WTC11 (cell line): ENCODE data around the gene RFPL1. TPM values are rescaled to one million over a fixed set of nuclear protein-coding genes. Genes with fewer than 3 reads are reported as not detected.

Experiments
- ATAC-seq: fragments of 200-7000 bp; cut with Tn5 transposase; 2 replicates; pipeline ENCODE4 v1.10.0; 2021; ENCODE audit warnings: mild to moderate bottlenecking, moderate library complexity
- CTCF ChIA-PET: fragments of 300-600 bp; sonication (Branson Sonifier 250); formaldehyde crosslinking; loops from one replicate; lab custom pipeline; 2021; ENCODE audit warnings: antibody characterized with exemption; lab: Charles Lee
- POLR2A ChIA-PET: fragments of 350-600 bp; sonication (Branson Sonifier 250); formaldehyde crosslinking; loops from one replicate; lab custom pipeline; 2021; ENCODE audit warnings: antibody characterized with exemption; lab: Charles Lee
- DNase-seq: peaks from one replicate; pipeline ENCODE4 v3.0.0; 2021; ENCODE audit warnings: low spot score
- H3K27ac Mint-ChIP-seq: 2 replicates; pipeline ENCODE4 v1.8.0; 2021; ENCODE audit warnings: mixed read lengths
- H3K27me3 Mint-ChIP-seq: 2 replicates; pipeline ENCODE4 v1.8.0; 2021; ENCODE audit warnings: low read depth, mild to moderate bottlenecking, moderate library complexity, mixed read lengths
- H3K36me3 Mint-ChIP-seq: 2 replicates; pipeline ENCODE4 v1.8.0; 2021; ENCODE audit warnings: mixed read lengths
- H3K4me1 Mint-ChIP-seq: 2 replicates; pipeline ENCODE4 v1.8.0; 2022; ENCODE audit warnings: mixed read lengths
- H3K4me3 Mint-ChIP-seq: 2 replicates; pipeline ENCODE4 v1.8.0; 2021; ENCODE audit warnings: mild to moderate bottlenecking, moderate library complexity, mixed read lengths
- H3K9me3 Mint-ChIP-seq: 2 replicates; pipeline ENCODE4 v1.8.0; 2021; ENCODE audit warnings: mixed read lengths
- ESRRA ChIP-seq: sonication (generic); formaldehyde crosslinking; IDR thresholded peaks from 2 replicates; pipeline ENCODE4 v1.8.1; 2022; ENCODE audit warnings: mild to moderate bottlenecking, missing genetic modification reagents, borderline replicate concordance
- FOXJ3 ChIP-seq: sonication (generic); formaldehyde crosslinking; IDR thresholded peaks from 2 replicates; pipeline ENCODE4 v1.9.0; 2021; ENCODE audit warnings: missing genetic modification reagents, mild to moderate bottlenecking, borderline replicate concordance
- FOXK1 ChIP-seq: sonication (generic); formaldehyde crosslinking; IDR thresholded peaks from 2 replicates; pipeline ENCODE4 v1.8.0; 2022; ENCODE audit warnings: mild to moderate bottlenecking, moderate library complexity, missing genetic modification reagents
- HMGXB4 ChIP-seq: sonication (generic); formaldehyde crosslinking; IDR thresholded peaks from 2 replicates; pipeline ENCODE4 v1.8.1; 2023; ENCODE audit warnings: mild to moderate bottlenecking, moderate library complexity, missing genetic modification reagents
- JUN ChIP-seq: sonication (generic); formaldehyde crosslinking; IDR thresholded peaks from 2 replicates; pipeline ENCODE4 v1.8.0; 2023; ENCODE audit warnings: mild to moderate bottlenecking, missing genetic modification reagents
- NFE2L1 ChIP-seq: sonication (generic); formaldehyde crosslinking; IDR thresholded peaks from 2 replicates; pipeline ENCODE4 v1.8.1; 2023; ENCODE audit warnings: missing genetic modification reagents
- NR1H2 ChIP-seq: sonication (generic); formaldehyde crosslinking; IDR thresholded peaks from 2 replicates; pipeline ENCODE4 v1.9.0; 2021; ENCODE audit warnings: mild to moderate bottlenecking, moderate library complexity, missing genetic modification reagents
- OVOL2 ChIP-seq: fragments of 250-450 bp; sonication (Bioruptor Pico); IDR thresholded peaks from 2 replicates; pipeline ENCODE4 v1.9.0; 2021; ENCODE audit warnings: mild to moderate bottlenecking, borderline replicate concordance
- PRRX2 ChIP-seq: fragments of 250-450 bp; sonication (Bioruptor Pico); IDR thresholded peaks from 2 replicates; pipeline ENCODE4 v1.8.0; 2021; ENCODE audit warnings: mild to moderate bottlenecking
- SMAD3 ChIP-seq: sonication (generic); formaldehyde crosslinking; IDR thresholded peaks from 2 replicates; pipeline ENCODE4 v1.8.0; 2022; ENCODE audit warnings: missing genetic modification reagents, mild to moderate bottlenecking, borderline replicate concordance
- SP1 ChIP-seq: sonication (generic); formaldehyde crosslinking; conservative IDR thresholded peaks from 2 replicates; pipeline ENCODE4 v1.8.1; 2022; ENCODE audit warnings: missing genetic modification reagents
- TP53 ChIP-seq: sonication (generic); formaldehyde crosslinking; IDR thresholded peaks from 2 replicates; pipeline ENCODE4 v1.8.1; 2023; ENCODE audit warnings: mild to moderate bottlenecking, missing genetic modification reagents
- ZNF416 ChIP-seq: fragments of 250-450 bp; sonication (Bioruptor Pico); IDR thresholded peaks from 2 replicates; pipeline ENCODE4 v1.9.0; 2021; ENCODE audit warnings: mild to moderate bottlenecking, inconsistent platforms
- ZNF671 ChIP-seq: fragments of 250-450 bp; sonication (Bioruptor Pico); IDR thresholded peaks from 2 replicates; pipeline ENCODE4 v1.8.0; 2021; ENCODE audit warnings: mild to moderate bottlenecking
- total RNA-seq: library from RNA; stranded (reverse); gene quantifications from 3 replicates; pipeline ENCODE4 v1.2.3, GENCODE V29; 2021
- TF ChIP-seq, protein P1 (sequence below): sonication (generic); formaldehyde crosslinking; IDR thresholded peaks from 2 replicates; pipeline ENCODE4 v1.8.0; 2022; ENCODE audit warnings: mild to moderate bottlenecking, missing genetic modification reagents
- TF ChIP-seq, protein P2 (sequence below): sonication (generic); formaldehyde crosslinking; conservative IDR thresholded peaks from 2 replicates; pipeline ENCODE4 v1.8.1; 2022; ENCODE audit warnings: mild to moderate bottlenecking, missing genetic modification reagents
- TF ChIP-seq, protein P3 (sequence below): fragments of 200-600 bp; IDR thresholded peaks from 2 replicates; pipeline ENCODE4 v1.8.0; 2022; ENCODE audit warnings: antibody characterized with exemption

RFPL1 gene
- total RNA-seq, 1 experiment from 2014 or later, result not detected

- ChIA-PET CTCF (no interaction called here), POLR2A (no interaction called here)
- Mint-ChIP-seq H3K36me3 (no peaks in the 10 kb centered on the region), H3K27ac (no peak overlapping the region), H3K9me3 (no peaks in the 10 kb centered on the region), H3K4me3 (no peak overlapping the region), H3K27me3 (no peaks in the 10 kb centered on the region), H3K4me1 (peaks cover 18% of the 10 kb centered on the region)
- no peak for ATAC-seq
- no peak for DNase-seq
- TF ChIP-seq SMAD3 (CRISPR knock-in tag) (no peak), PRRX2 (no peak), HMGXB4 (CRISPR knock-in tag) (no peak), NFE2L1 (CRISPR knock-in tag) (no peak), ZNF671 (CRISPR knock-in tag) (no peak)
Observed at GRCh38 chr22:29433856-29434255, 4.5 kb upstream of the RFPL1 start.

GRCh38 chr22:29434288-29434687, 4.1 kb upstream of the RFPL1 start:
- CTCF ChIA-PET, result no interaction called here
- no peaks in the 10 kb centered on the region for H3K27me3 Mint-ChIP-seq
- no peak overlapping the region for H3K27ac Mint-ChIP-seq
- no peak overlapping the region for H3K4me3 Mint-ChIP-seq
- H3K36me3 Mint-ChIP-seq, result no peaks in the 10 kb centered on the region
- TF ChIP-seq FOXJ3 (CRISPR knock-in tag), result no peak
- no peak for TF ChIP-seq ZNF416 (CRISPR knock-in tag)
- no peak for TF ChIP-seq FOXK1 (CRISPR knock-in tag)
- TF ChIP-seq, protein P1, sequence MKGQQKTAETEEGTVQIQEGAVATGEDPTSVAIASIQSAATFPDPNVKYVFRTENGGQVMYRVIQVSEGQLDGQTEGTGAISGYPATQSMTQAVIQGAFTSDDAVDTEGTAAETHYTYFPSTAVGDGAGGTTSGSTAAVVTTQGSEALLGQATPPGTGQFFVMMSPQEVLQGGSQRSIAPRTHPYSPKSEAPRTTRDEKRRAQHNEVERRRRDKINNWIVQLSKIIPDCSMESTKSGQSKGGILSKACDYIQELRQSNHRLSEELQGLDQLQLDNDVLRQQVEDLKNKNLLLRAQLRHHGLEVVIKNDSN (CRISPR knock-in tag), result no peak
- TF ChIP-seq, protein P2, sequence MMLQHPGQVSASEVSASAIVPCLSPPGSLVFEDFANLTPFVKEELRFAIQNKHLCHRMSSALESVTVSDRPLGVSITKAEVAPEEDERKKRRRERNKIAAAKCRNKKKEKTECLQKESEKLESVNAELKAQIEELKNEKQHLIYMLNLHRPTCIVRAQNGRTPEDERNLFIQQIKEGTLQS (CRISPR knock-in tag), result no peak
- TF ChIP-seq TP53, result no peak
- TF ChIP-seq SMAD3 (CRISPR knock-in tag), result no peak
- TF ChIP-seq OVOL2 (CRISPR knock-in tag), result no peak
- no peak for TF ChIP-seq JUN (CRISPR knock-in tag)
- TF ChIP-seq NR1H2, result no peak
- ATAC-seq (no peak), DNase-seq (no peak)
- peaks cover 18% of the 10 kb centered on the region for H3K4me1 Mint-ChIP-seq
- no peaks in the 10 kb centered on the region for H3K9me3 Mint-ChIP-seq
- POLR2A ChIA-PET, result no interaction called here

DNA sequence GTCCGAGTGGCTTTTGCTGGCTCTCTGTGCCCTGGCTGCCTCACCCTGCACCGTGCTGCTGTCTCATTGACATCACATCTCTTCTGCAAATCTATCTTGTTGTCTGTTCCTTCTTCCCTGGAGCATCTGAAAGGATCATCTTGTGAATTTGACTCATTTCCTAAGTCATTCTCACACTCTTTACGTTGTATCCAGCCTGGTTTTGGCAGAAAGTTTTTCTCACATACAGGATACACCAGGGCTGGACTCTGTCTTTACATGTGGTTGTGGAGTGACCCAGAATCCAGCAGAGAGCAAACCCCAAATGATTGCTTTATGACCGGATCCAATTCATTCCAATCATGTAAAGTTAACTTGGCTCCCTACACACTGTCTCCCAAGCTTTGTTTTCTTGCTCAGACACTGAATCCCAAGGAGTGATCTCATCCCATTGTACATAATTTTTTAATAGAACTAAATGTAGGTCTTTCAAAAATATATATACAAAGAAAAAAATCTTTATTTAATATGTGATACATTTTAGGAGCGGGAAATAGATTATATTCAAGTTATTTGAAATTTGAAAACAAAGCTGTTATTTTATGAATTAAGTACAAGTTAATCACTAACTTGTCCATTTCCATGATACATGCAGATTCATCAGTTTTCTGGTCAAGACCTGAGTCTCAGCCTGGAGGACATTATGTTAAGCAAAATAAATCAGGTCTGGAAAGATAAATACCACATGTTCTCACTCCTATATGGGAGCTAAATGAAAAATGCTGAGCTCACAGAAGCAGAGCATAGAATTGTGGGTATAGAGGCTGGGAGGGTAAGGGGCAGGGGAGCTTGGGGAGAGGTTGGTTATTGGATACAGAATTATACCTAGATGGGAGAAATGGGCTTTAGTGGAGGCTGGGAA, 2.9 kb upstream of the RFPL1 start:
- no peaks in the 10 kb centered on the region for H3K27me3 Mint-ChIP-seq
- H3K27ac Mint-ChIP-seq, result no peak overlapping the region
- TF ChIP-seq FOXJ3 (CRISPR knock-in tag), result no peak
- TF ChIP-seq ESRRA (CRISPR knock-in tag), result no peak
- TF ChIP-seq SP1 (CRISPR knock-in tag), result no peak
- TF ChIP-seq, protein P3, sequence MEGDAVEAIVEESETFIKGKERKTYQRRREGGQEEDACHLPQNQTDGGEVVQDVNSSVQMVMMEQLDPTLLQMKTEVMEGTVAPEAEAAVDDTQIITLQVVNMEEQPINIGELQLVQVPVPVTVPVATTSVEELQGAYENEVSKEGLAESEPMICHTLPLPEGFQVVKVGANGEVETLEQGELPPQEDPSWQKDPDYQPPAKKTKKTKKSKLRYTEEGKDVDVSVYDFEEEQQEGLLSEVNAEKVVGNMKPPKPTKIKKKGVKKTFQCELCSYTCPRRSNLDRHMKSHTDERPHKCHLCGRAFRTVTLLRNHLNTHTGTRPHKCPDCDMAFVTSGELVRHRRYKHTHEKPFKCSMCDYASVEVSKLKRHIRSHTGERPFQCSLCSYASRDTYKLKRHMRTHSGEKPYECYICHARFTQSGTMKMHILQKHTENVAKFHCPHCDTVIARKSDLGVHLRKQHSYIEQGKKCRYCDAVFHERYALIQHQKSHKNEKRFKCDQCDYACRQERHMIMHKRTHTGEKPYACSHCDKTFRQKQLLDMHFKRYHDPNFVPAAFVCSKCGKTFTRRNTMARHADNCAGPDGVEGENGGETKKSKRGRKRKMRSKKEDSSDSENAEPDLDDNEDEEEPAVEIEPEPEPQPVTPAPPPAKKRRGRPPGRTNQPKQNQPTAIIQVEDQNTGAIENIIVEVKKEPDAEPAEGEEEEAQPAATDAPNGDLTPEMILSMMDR, result no peak
- TF ChIP-seq, all 79 proteins: peak for 0
- Mint-ChIP-seq H3K36me3 (no peaks in the 10 kb centered on the region), H3K4me3 (no peak overlapping the region), H3K4me1 (peaks cover 26% of the 10 kb centered on the region), H3K9me3 (no peaks in the 10 kb centered on the region)
- POLR2A ChIA-PET, result interaction anchor here (0.5 kb wide), 1 partner anchor 967 kb away, joined by 3 read pairs; no protein-coding TSS in a partner anchor
- CTCF ChIA-PET, result no interaction called here
- ATAC-seq (no peak), DNase-seq (no peak)
